Ovary (tissue), 9 donors: ENCODE measurements around the gene TMUB1. TPM values are rescaled to one million over a fixed set of nuclear protein-coding genes. Genes with fewer than 3 reads are reported as not detected.
A peak's percentile ranks its signal among the peaks of the same experiment; 100 is the strongest.

Experiments
- DNase-seq, 5 donors: peaks; one replicate each; pipeline ENCODE4 v3.0.0-alpha.2; 2019 to 2020
- H3K27ac ChIP-seq, 2 donors: fragments of 200-600 bp; one replicate each; pipeline versions ENCODE4 v1.5.1 to v1.8.0; 2019 to 2022
- H3K27me3 ChIP-seq: fragments of 200-600 bp; one replicate; pipeline ENCODE4 v1.8.0; 2022
- H3K36me3 ChIP-seq: fragments of 200-600 bp; sonication (generic); one replicate; pipeline ENCODE4 v1.5.1; 2019
- H3K4me1 ChIP-seq: one replicate; pipeline ENCODE4 v1.8.1; 2013; ENCODE audit warnings: mild to moderate bottlenecking, moderate library complexity; ENCODE audit not compliant: insufficient read depth
- H3K4me3 ChIP-seq: fragments of 200-600 bp; sonication (generic); one replicate; pipeline ENCODE4 v1.5.1; 2017
- H3K9me3 ChIP-seq, 2 donors: fragments of 200-600 bp in 1 of 2; sonication (generic) in 1 of 2; one replicate each; pipeline versions ENCODE4 v1.5.1 to v1.8.1; 2013 to 2019; ENCODE audit warnings: mild to moderate bottlenecking in 1 of 2, moderate library complexity in 1 of 2
- CTCF ChIP-seq, 3 donors: fragments of 450-650 bp in 2 of 3; fragments of 200-600 bp in 1 of 3; IDR thresholded peaks; one replicate each; pipeline versions ENCODE4 v1.5.1 to v1.8.0; 2016 to 2022; ENCODE audit warnings: antibody characterized with exemption in 3 of 3, mild to moderate bottlenecking in 1 of 3
- EP300 ChIP-seq: sonication (generic); formaldehyde crosslinking; IDR thresholded peaks from one replicate; pipeline ENCODE4 v1.6.1; 2017; ENCODE audit warnings: antibody characterized with exemption
- POLR2A ChIP-seq: fragments of 450-650 bp; IDR thresholded peaks from one replicate; pipeline ENCODE4 v1.6.1; 2017; ENCODE audit warnings: antibody characterized with exemption, mild to moderate bottlenecking, moderate library complexity
- WGBS, 3 donors: extraction: QIAGEN DNeasy Blood & Tissue Kit in 1 of 3; methylation state at CpG; one replicate each; pipeline versions ENCODE4 v1.1.5 to v1.1.7; 2013 to 2017; 5-methylcytosine and 5-hydroxymethylcytosine counted together
- intact Hi-C, 4 donors: fragments of 100-400 bp; cut with DNase I; formaldehyde crosslinking; loops; one replicate each; pipeline versions ENCODE4 v1.11.0 to v1.15.1; 2022 to 2023
- polyA plus RNA-seq, 2 donors: library from polyadenylated mRNA; stranded (reverse); fragments of 200-250 nt in 1 of 2; fragments of 350-450 nt in 1 of 2; fragmentation: Illumina TruSeq in 1 of 2; extraction: RNeasy Lipid Tissue Mini Kit (QIAGEN cat#74804) in 1 of 2; gene quantifications; one replicate each; pipeline ENCODE4 v1.2.3, GENCODE V29; 2013 to 2014
- total RNA-seq, 7 donors: library from RNA; depleted of rRNA in 2 of 7; stranded (reverse); fragments of >200 nt in 2 of 7; fragmentation: NEBNext Ultra II Directional in 3 of 7; extraction: Animal tissue kit (Norgen Biotek cat#: 25700) in 3 of 7; gene quantifications; one replicate each; pipeline versions ENCODE4 v1.1.0 to v1.2.4, GENCODE V29; 2016 to 2023
- donor health status: DM: no; HTN: no; CAD: no; lungs with moderate emphysema.
- donor health status: DM: no; HTN: no; CAD: no.
- donor health status: Bipolar disorder and iron deficiency.
- donor health status: DM: yes; HTN: yes; CAD: no.
- donor health status: DM: no; HTN: no; CAD: no.
- donor health status: DM: yes; HTN: yes; CAD: no.

Gene TMUB1
- total and polyA plus RNA-seq, 9 donors, result 1.9 to 40.3 (median 28.8) TPM

GRCh38 chr7:151128144-151128543, 44.9 kb upstream of the TMUB1 start:
- intact Hi-C loops, result loop anchor here in 3 of 4 donors (5.0 kb wide), 4 partner anchors 39 to 174 kb away; partner anchors contain the start of gene GBX1 (in 1 of the 3)
- no peak overlapping the region for H3K4me3 ChIP-seq
- no peak for TF ChIP-seq CTCF (IDR thresholded peaks at IDR 0.05)
- TF ChIP-seq EP300, result no peak
- no peak for TF ChIP-seq POLR2A
- peak in 1 of 5 donors; percentile 13 for DNase-seq
- WGBS, 3 donors, result 79 to 82% (median 80%) methylated on average over 14 of the region's 14 CpGs
- no peak overlapping the region for H3K27ac ChIP-seq
- H3K4me1 ChIP-seq, result peaks cover 8% of the 10 kb centered on the region
- H3K9me3 ChIP-seq, result no peaks in the 10 kb centered on the region
- H3K36me3 ChIP-seq, result no peaks in the 10 kb centered on the region
- H3K27me3 ChIP-seq, result no peaks in the 10 kb centered on the region

GRCh38 chr7:151126491-151127137, 43.3 kb upstream of the TMUB1 start:
- Histone ChIP-seq H3K4me3 (no peak overlapping the region), H3K9me3 (no peaks in the 10 kb centered on the region), H3K36me3 (no peaks in the 10 kb centered on the region), H3K27me3 (no peaks in the 10 kb centered on the region), H3K27ac (no peak overlapping the region), H3K4me1 (peaks cover 8% of the 10 kb centered on the region)
- WGBS, 3 donors, result 70 to 74% (median 73%) methylated on average over 18 to 19 of the region's 19 CpGs
- TF ChIP-seq EP300 (no peak), CTCF (IDR thresholded peaks at IDR 0.05) (no peak), POLR2A (no peak)
- intact Hi-C loops, result loop anchor here in 3 of 4 donors (5.0 kb wide), 4 partner anchors 41 to 176 kb away; partner anchors contain the start of gene GBX1 (in 1 of the 3)
- no peak for DNase-seq

GRCh38 chr7:151125846-151126481, 42.7 kb upstream of the TMUB1 start:
- Histone ChIP-seq H3K9me3 (no peaks in the 10 kb centered on the region), H3K36me3 (no peaks in the 10 kb centered on the region), H3K27me3 (no peaks in the 10 kb centered on the region), H3K4me3 (peak overlapping the region; percentile 40), H3K27ac (no peak overlapping the region), H3K4me1 (peaks cover 8% of the 10 kb centered on the region)
- intact Hi-C loops, result loop anchor here in 3 of 4 donors (5.0 kb wide), 4 partner anchors 41 to 176 kb away; partner anchors contain the start of gene GBX1 (in 1 of the 3)
- 8 to 15% (median 8%) methylated on average over 54 to 58 of the region's 58 CpGs for WGBS, 3 donors
- TF ChIP-seq EP300, result no peak
- TF ChIP-seq POLR2A, result no peak
- TF ChIP-seq CTCF (IDR thresholded peaks at IDR 0.05), result no peak
- peak in 1 of 5 donors; percentile 61 for DNase-seq

GRCh38 chr7:151125470-151125845, 42.2 kb upstream of the TMUB1 start:
- TF ChIP-seq POLR2A (no peak), CTCF (IDR thresholded peaks at IDR 0.05) (no peak), EP300 (no peak)
- H3K9me3 ChIP-seq, result no peaks in the 10 kb centered on the region
- WGBS, 3 donors, result 21 to 30% (median 22%) methylated on average over 22 of the region's 22 CpGs
- peaks cover 8% of the 10 kb centered on the region for H3K4me1 ChIP-seq
- DNase-seq, result no peak
- no peaks in the 10 kb centered on the region for H3K27me3 ChIP-seq
- H3K27ac ChIP-seq, result no peak overlapping the region
- peak overlapping the region; percentile 40 for H3K4me3 ChIP-seq
- no peaks in the 10 kb centered on the region for H3K36me3 ChIP-seq
- intact Hi-C loops, result loop anchor here in 3 of 4 donors (5.0 kb wide), 4 partner anchors 42 to 177 kb away; partner anchors contain the start of gene GBX1 (in 1 of the 3)
